GM19452 (cell line): ENCODE data around the gene PSMB2.

ENCODE experiments used
- ATAC-seq: cut with Tn5 transposase; IDR thresholded peaks from one replicate; pipeline ENCODE4 v1.9.1; 2021; ENCODE audit not compliant: unreplicated experiment

PSMB2 gene

GRCh38 chr1:35573198-35574124, 67.9 kb downstream of the PSMB2 start, which contains the start of gene TFAP2E:
TFAP2E (plus strand) TSS chr1:35573314; CDS start chr1:35573578, 264 bp downstream.
- no peak for ATAC-seq

GRCh38 chr1:35572296-35572695, 69.0 kb downstream of the PSMB2 start:
- no peak for ATAC-seq

- no peak for ATAC-seq
These were observed 70.1 kb downstream of the PSMB2 start for GRCh38 chr1:35571263-35571662.

- no peak for ATAC-seq
These were observed 70.7 kb downstream of the PSMB2 start for GRCh38 chr1:35570589-35571137.

GRCh38 chr1:35569936-35570335, 71.4 kb downstream of the PSMB2 start:
- ATAC-seq, result no peak

GRCh38 chr1:35568975-35569395, 72.3 kb downstream of the PSMB2 start:
- ATAC-seq, result no peak

GRCh38 chr1:35567947-35568558, 73.3 kb downstream of the PSMB2 start:
- no peak for ATAC-seq

GRCh38 chr1:35565742-35566133, 75.6 kb downstream of the PSMB2 start:
- ATAC-seq, result no peak

GRCh38 chr1:35564884-35565741, 76.2 kb downstream of the PSMB2 start:
- no peak for ATAC-seq

GRCh38 chr1:35564037-35564883, 77.1 kb downstream of the PSMB2 start:
- ATAC-seq, result no peak

GRCh38 chr1:35563166-35563565, 78.2 kb downstream of the PSMB2 start:
- ATAC-seq, result no peak

- ATAC-seq, result no peak
These were observed 79.2 kb downstream of the PSMB2 start for GRCh38 chr1:35561972-35562680.

- ATAC-seq, result no peak
These were observed 79.9 kb downstream of the PSMB2 start for GRCh38 chr1:35561297-35561971.

GRCh38 chr1:35560256-35561225, 80.8 kb downstream of the PSMB2 start:
- ATAC-seq, result no peak

- ATAC-seq, result no peak
These were observed 81.9 kb downstream of the PSMB2 start for GRCh38 chr1:35559317-35559944.

GRCh38 chr1:35558374-35559316, 82.7 kb downstream of the PSMB2 start:
- no peak for ATAC-seq
